CD4-positive, alpha-beta T cell treated with Interleukin-1 beta for 1 hour (primary cell): Measurements from ENCODE around the gene FBXL20.
"Not testable (repeated sequence)": the region's sequence is repeated elsewhere in the genome, so short reads cannot be mapped to it uniquely, and the experiment has no call there.

Experiments used
- DNase-seq, 2 donors: peaks; one replicate each; pipeline ENCODE4 v3.0.0-alpha.2; 2020 to 2022

Gene FBXL20

GRCh38 chr17:39327109-39327508, 74.3 kb downstream of the FBXL20 start:
- no peak for DNase-seq

GRCh38 chr17:39325528-39326240, 75.7 kb downstream of the FBXL20 start:
- no peak for DNase-seq

GRCh38 chr17:39318636-39319035, 82.8 kb downstream of the FBXL20 start:
- no peak for DNase-seq

DNA sequence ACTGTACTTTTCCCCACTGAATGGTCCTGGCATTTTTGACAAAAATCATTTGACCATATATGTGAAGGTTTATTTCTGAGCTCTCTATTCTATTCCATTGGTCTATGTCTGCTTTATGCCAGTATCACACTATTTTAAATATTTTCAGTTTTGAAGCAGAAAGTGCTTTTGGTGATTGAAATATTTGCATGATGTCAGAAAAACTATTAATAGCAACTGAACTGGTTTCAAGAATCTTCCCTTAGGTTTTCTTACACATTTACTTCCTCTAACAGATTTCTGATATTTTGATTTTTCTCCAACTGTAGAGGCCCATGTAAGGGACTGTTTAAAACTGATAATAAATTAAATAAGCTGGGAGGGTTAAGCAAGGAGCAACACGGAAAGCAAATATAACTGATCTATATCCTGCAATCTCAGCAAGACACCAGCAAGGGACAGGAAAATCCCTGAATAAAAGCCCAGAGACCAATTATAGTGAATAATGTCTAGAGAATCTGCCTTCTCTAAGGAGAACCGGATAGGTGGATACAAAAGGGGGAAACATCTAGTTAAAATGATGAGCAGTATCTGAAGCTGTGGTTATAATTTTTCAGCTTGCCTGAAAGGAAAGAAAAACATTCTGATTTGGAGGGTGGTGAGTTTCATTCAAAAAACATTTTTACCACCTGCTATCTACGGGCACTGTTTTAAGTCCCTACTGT, 94.8 kb downstream of the FBXL20 start:
- no peak for DNase-seq

DNA sequence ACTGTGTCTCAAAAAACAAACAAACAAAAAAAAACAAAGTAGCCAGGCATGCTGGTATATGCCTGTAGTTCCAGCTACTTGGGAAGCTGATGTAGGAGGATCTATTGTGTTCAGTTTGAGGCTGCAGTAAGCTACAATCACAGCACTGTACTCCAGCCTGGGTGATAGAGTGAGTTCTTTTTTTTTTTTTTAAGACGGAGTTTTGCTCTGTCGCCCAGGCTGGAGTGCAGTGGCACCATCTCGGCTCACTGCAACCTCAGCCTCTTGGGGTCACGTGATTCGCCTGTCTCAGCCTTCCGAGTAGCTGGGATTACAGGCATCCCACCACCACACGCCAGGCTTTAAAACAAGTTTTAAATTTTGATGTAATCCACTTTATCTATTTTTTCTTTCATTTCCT, 95.4 kb downstream of the FBXL20 start:
- DNase-seq: no peak

DNA sequence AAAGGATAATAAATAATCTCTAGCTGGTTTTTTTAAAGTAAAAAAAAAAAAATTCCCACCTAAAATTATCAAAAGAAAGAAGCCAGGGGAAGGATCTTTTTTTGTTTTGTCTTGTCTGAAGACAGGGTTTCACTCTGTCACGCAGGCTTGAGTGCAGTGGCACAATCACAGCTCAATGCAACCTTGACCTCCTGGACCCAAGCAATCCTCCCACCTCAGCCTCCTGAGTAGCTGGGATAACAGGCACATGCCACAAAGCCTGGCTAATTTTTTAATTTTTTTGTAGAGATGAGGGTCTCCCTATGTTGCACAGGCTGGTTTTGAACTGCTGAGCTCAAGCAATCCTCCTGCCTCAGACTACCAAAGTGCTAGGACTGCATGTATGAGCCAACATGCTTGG, 97.2 kb downstream of the FBXL20 start:
- no peak for DNase-seq

DNA sequence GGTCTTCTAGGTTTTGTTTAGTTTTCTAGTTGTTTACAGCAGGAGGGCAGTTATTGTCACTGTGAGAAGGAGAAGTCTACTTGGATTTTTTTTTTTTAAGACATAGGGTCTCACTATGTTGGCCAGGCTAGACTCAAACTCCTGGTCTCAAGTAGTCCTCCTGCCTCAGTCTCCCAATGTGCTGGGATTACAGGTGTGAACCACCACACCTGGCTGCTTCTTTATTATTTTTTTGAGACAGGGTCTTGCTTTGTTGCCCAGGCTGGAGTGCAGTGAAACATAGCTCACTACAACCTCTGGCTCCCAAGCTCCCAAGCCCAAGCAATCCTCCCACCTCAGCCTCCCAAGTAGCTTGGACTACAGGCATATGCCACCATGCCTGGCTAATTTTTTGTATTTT, 107.4 kb downstream of the FBXL20 start:
- DNase-seq: no peak

DNA sequence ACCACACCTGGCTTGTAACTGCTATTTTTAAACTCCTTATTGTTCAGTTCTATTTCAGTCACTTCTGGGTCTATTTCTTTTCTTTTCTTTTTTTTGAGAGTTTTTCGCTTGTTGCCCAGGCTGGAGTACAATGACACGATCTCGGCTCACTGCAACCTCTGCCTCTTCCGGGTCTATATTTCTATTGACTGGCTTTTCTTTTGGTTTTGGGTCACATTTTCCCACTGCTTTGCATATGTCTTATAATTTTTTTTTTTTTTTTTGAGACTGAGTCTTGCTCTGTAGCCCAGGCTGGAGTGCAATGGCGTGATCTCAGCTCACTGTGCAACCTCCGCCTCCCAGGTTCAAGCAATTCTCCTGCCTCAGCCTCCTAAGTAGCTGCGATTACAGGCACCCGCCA, 108.9 kb downstream of the FBXL20 start:
- DNase-seq: not testable (repeated sequence)

DNA sequence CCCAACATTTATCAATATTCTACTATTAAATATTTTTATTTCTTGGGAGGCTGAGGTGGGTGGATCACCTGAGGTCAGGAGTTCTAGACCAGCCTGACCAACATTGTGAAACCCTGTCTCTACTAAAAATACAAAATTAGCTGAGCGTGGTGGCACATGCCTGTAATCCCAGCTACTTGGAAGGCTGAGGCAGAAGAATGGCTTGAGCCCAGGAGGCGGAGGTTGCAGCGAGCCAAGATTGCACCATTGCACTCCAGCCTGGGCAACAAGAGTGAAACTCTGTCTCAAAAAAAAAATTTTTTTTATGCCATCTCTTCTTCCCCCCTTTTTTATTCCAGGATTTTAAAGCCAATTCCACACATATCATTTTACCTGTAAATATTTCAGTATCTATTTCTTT, 114.9 kb downstream of the FBXL20 start:
- DNase-seq: not testable (repeated sequence)

DNA sequence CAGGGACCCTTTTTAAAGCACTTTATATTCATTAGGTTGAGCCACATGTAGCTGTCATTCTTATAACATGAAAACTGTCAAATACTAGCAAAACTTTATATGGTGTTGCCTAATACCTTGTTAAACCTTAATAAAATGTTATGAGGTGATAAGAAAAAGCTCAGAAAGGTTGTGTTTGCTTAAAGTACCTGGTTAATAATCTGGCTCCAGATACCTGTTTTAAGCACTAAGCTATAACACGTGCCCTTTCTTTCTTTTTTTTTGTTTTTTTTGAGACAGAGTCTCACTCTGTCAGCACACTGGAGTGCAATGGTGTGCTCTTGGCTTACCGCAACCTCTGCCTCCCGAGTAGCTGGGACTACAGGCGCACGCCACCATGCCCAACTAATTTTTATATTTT, 116.7 kb downstream of the FBXL20 start:
- no peak for DNase-seq

DNA sequence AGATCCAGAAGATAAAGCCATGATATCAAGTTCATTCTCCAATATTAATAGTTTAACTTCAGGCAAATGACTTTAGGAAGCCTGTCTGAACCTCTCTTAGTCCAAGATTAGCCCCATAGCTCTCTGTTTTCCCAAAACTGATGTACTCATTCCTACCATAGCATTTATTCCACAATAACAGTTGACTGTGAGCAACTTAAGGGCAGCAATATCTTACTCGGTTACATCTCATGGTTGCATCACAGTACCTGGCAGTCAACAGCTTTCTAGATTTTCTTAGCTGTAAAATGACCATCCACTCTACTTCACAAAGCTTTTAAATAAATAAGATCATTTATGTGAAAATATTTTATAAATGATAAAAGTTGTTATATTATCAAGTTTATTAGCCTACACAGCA, 117.5 kb downstream of the FBXL20 start:
- DNase-seq: no peak

DNA sequence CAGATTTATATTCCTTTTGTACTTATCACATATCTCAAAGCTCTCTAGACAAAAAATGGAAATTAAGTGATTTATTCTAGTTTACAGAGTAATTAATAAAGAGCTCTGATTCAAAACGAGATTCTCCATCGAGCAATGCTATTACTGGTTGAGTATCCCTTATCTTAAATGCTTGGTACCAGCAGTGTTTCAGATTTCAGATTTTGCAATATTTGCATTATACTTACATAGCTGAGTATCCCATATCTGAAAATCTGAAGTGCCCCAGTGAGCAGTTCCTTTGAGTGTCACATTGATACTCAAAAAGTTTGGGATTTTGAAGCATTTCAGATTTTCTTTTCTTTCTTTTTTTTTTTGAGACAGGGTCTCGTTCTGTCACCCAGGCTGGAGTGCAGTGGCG, 118.3 kb downstream of the FBXL20 start:
- no peak for DNase-seq

DNA sequence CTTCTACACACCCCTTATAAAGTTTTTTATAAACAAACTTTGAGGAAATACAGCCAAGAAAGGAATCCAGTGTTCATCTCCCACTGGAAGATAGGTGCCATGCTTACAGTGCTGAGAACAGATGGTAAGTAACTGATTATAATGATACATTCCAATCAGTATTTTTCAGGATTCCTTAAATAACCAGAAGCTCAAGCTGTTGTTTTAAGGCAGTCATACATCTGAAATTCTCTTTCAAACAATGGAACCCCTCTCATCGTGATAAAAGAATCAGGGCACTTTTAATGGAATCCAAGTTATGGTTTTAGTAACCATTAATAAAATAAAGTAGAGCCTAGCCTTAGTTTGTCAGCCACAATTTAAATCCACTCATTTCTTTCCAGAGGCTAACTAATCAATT, 119.6 kb downstream of the FBXL20 start:
- DNase-seq: no peak

DNA sequence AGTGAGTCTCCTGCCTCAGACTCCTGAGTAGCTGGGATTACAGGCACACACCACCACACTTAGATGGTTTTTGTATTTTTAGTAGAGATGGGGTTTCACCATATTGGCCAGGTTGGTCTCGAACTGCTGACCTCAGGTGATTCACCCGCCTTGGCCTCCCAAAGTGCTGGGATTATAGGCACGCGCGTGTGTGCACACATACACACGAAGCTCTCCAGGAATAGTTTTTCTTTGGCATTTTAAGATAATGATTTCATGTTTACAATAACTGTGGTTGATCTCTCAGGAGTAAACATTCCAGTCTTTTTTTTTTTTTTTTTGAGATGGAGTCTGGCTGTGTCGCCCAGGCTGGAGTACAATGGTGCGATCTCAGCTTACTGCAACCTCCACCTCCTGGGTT, 123.2 kb downstream of the FBXL20 start:
- DNase-seq: not testable (repeated sequence)

- no peak for DNase-seq
Measured at GRCh38 chr17:39277110-39277509, 124.3 kb downstream of the FBXL20 start.

- no peak for DNase-seq
Measured at GRCh38 chr17:39276113-39276512, 125.3 kb downstream of the FBXL20 start.

DNA sequence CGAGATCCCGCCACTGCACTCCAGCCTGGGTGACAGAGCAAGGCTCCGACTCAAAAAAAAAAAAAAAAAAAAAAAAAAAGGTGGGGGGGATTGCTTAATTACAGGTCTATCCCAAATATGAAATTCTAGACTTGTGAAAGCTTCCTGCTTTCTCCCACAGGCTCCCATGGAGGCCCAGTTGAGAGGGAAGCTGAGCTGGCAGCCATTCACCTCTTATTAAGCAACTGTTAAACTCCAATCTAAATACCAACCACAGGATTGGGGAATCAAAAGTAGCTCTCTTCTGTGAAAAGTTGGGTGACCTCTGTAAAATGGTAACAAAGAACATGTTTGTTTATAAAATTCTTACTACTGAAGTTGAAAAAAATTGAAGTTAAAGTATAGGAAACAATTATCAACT, 129.9 kb downstream of the FBXL20 start:
- no peak for DNase-seq

GRCh38 chr17:39270923-39271322, 130.5 kb downstream of the FBXL20 start:
- peak in 1 of 2 donors; percentile 1 for DNase-seq

DNA sequence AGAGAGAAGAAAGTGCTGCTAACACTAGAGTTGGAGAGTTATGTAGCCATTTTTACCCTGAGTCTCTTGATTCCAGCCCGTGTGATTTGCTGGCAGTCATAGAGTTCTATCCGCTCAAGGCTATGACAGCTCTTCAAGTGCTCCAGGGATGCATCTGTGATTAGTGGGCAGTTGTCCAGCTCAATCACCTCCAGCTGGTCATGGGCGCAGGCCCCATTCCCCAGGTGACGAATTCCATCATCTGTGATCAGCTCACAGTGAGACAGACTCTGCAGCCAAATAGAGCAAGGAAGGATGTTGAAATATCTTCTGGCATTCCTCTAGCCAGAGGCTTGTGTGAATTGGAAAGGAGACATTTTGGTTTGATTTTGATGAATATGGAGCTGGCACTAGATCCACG, 137.3 kb downstream of the FBXL20 start:
- no peak for DNase-seq

DNA sequence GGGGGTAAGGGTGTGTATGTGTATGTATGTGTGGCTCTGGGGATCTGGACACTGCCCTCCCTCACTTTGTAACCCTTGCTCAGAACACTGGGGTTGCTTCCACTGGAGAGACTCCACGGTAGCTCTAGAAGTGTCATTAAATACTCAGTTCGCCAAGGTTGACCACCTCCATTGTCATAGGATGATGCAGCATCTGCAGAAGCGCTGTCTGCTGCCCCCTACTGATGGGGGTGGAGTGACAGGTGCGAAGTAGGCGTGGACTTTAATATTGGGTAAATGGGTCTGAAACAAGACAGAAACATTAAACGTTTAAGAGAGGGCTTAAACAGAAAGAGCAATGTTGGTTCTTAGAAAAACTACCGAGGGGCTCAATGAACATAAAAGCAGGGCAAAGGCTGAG, 140.1 kb downstream of the FBXL20 start:
- peak in 1 of 2 donors; percentile 26 for DNase-seq

- DNase-seq: no peak
Measured at GRCh38 chr17:39252788-39253460, 148.5 kb downstream of the FBXL20 start.

- DNase-seq: no peak
Measured at GRCh38 chr17:39251997-39252396, 149.4 kb downstream of the FBXL20 start.

DNA sequence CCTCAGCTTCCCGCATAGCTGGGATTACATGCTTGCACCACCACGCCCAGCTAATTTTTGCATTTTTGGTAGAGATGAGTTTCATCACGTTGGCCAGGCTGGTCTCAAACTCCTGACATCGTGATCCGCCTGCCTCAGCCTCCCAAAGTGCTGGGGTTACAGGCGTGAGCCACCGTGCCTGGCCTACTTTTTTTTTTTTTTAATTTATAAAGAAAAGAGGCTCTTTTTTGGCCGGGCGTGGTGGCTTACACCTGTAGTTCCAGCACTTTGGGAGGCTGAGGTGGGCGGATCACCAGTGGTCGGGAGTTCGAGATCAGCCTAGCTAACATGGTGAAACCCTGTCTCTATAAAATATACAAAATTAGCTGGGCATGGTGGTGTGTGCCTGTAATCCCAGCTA, 151.3 kb downstream of the FBXL20 start:
- not testable (repeated sequence) for DNase-seq

DNA sequence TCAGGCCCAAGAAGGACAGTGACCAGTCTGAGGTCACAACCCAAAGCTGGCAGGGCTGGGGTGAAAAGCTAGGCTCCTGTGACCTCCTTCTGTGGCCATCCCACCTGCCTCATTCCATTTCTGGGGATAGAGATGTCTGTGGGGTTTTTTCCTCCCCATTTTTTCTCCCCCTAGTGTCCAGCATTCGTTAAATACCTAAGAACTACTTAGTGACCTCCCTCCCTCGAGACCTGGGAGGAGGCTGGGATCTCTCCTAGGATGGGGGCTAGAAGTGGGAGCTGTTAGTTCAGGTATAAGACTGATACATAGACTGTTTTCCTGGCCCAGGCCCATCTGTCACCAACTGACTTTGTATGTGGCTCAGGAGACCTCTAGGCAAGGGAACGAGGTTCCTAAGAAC, 155.2 kb downstream of the FBXL20 start:
- DNase-seq: no peak
